ENCODE data around the gene CORO1C. TPM values are rescaled to one million over a fixed set of nuclear protein-coding genes. Genes with fewer than 3 reads are reported as not detected.
A peak's percentile ranks its signal among the peaks of the same experiment; 100 is the strongest.

The CORO1C gene
- total and polyA plus RNA-seq, 9 of the 15 experiments (the other 6 are each of a cell fraction or from before 2014, with no cell fraction given) = 55.2 to 280 (median 150) TPM

DNA sequence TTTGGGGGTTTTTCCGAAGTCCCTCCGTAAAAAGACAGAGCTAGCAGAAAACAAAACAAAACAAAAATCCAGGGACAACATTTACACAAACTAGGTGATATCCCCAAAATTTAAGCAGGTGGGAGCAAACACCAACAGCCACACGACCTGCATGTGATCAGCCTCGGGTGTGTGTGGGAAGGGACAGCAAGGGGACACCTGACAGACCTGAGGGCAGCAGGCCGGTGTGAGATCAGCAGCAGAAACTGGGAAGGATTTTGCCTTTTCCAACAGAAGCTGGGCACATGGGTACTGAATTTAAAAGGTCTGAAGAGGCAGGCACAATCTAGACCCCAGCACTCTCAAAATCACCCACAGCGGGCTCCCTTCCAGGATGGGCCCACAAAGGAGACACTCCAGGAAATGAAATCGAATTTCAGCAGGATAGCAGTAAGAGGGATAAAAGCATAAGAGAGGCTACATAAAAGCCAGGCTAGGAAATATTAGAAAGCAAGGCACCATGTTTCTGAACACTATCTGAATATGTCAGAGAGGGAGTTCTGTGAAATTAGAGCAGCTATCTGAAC lies 61.2 kb downstream of the CORO1C start:
- Histone ChIP-seq H3K9me3 (replicated peaks; ENCODE audit: control insufficient read depth, insufficient read depth, low read depth, low read length) (no peaks in the 10 kb centered on the region), H3K4me1 (replicated peaks in 1 of 2; ENCODE audit: control insufficient read depth in 2 of 2, insufficient read depth in 2 of 2, low read length in 2 of 2) (peaks cover 7 to 17% of the 10 kb centered on the region in 2 experiments; a peak in 3 of 5 replicates), H3K9ac (ENCODE audit: insufficient read depth in 1 of 2, low read depth in 2 of 2, low read length in 2 of 2) (peak overlapping the region; percentile 14 to 84; a peak in 2 of 4 replicates), H3K79me2 (ENCODE audit: control insufficient read depth, insufficient read depth, low read length) (peaks cover 85% of the 10 kb centered on the region), H2AFZ (ENCODE audit: low read depth, low read length) (no peak overlapping the region), H3K4me3 (no peak overlapping the region), H4K20me1 (replicated peaks; ENCODE audit: control insufficient read depth, insufficient read depth, low read length) (peaks cover 6% of the 10 kb centered on the region), H3K27me3 (ENCODE audit: control insufficient read depth in 2 of 2, insufficient read depth in 2 of 2, low read length in 2 of 2) (no peaks in the 10 kb centered on the region), H3K27ac (ENCODE audit: extremely low read depth, low read depth, low read length) (peak overlapping the region; percentile 5; the same call in 1 of the 3 replicates), H3K9me1 (ENCODE audit: control insufficient read depth, insufficient read depth, low read length) (peaks cover 2% of the 10 kb centered on the region), H3K36me3 (ENCODE audit: control insufficient read depth, insufficient read depth, low read length) (peaks cover 62% of the 10 kb centered on the region), H3K4me2 (ENCODE audit: insufficient read depth, low read length) (no peak overlapping the region)
- ATAC-seq (peak; percentile 27; the same call in 1 of the 3 replicates), DNase-seq (ENCODE audit: extremely low read depth in 1 of 4, low spot score in 3 of 4) (no peak), FAIRE-seq (no peak)
- in situ Hi-C loops (cut with MboI) (no loop called here), intact Hi-C loops (cut with micrococcal nuclease) (no loop called here)
- ChIA-PET CTCF (ENCODE audit: low intra/inter-chr PET ratio) (no interaction called here), POLR2A (interaction anchor here (0.6 to 2.2 kb wide), 4 partner anchors 11 to 60 kb away, joined by 3 to 9 read pairs (median 4); no protein-coding TSS in a partner anchor)
- BruUV-seq (replicated peaks) = no TSS peak
- WGBS (ENCODE audit: insufficient coverage, low coverage, missing lambda C conversion rate) = 75% methylated on average over 7 of the region's 7 CpGs
- TF ChIP-seq, protein P1, sequence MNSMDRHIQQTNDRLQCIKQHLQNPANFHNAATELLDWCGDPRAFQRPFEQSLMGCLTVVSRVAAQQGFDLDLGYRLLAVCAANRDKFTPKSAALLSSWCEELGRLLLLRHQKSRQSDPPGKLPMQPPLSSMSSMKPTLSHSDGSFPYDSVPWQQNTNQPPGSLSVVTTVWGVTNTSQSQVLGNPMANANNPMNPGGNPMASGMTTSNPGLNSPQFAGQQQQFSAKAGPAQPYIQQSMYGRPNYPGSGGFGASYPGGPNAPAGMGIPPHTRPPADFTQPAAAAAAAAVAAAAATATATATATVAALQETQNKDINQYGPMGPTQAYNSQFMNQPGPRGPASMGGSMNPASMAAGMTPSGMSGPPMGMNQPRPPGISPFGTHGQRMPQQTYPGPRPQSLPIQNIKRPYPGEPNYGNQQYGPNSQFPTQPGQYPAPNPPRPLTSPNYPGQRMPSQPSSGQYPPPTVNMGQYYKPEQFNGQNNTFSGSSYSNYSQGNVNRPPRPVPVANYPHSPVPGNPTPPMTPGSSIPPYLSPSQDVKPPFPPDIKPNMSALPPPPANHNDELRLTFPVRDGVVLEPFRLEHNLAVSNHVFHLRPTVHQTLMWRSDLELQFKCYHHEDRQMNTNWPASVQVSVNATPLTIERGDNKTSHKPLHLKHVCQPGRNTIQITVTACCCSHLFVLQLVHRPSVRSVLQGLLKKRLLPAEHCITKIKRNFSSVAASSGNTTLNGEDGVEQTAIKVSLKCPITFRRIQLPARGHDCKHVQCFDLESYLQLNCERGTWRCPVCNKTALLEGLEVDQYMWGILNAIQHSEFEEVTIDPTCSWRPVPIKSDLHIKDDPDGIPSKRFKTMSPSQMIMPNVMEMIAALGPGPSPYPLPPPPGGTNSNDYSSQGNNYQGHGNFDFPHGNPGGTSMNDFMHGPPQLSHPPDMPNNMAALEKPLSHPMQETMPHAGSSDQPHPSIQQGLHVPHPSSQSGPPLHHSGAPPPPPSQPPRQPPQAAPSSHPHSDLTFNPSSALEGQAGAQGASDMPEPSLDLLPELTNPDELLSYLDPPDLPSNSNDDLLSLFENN (IDR thresholded peaks at IDR 0.05; ENCODE audit: low read depth in 2 of 2, low read length in 2 of 2) = no peak
- TF ChIP-seq CUX1 (CRISPR knock-in tag; IDR thresholded peaks at IDR 0.05) (no peak), TEAD2 (tag; IDR thresholded peaks at IDR 0.05) (no peak), SAP30 (IDR thresholded peaks at IDR 0.05; ENCODE audit: borderline replicate concordance, insufficient read depth, low read depth, low read length, poor library complexity, severe bottlenecking) (no peak), NR2C2 (CRISPR knock-in tag; IDR thresholded peaks at IDR 0.05) (no peak), NR2C2 (tag; IDR thresholded peaks at IDR 0.05) (no peak), BCOR (IDR thresholded peaks at IDR 0.05) (no peak)
